Measurements from ENCODE around the gene CCNF. TPM values are rescaled to one million over a fixed set of nuclear protein-coding genes. Genes with fewer than 3 reads are reported as not detected.
"Not testable (repeated sequence)": the region's sequence is repeated elsewhere in the genome, so short reads cannot be mapped to it uniquely, and the experiment has no call there.

Gene CCNF
- total and polyA plus RNA-seq, 4 donors, result 0.88 to 46.3 (median 1.8) TPM

- Histone ChIP-seq H3K9ac (ENCODE audit: low read depth in 1 of 2, low read length in 2 of 2) (no peak overlapping the region), H3K27ac (ENCODE audit: low read depth in 1 of 2, low read length in 2 of 2) (no peak overlapping the region), H3K9me3 (ENCODE audit: control insufficient read depth in 4 of 4, low read length in 3 of 4) (no peaks in the 10 kb centered on the region), H3K36me3 (ENCODE audit: control insufficient read depth in 4 of 4, insufficient read depth in 3 of 4, low read depth in 1 of 4, low read length in 3 of 4) (no peaks in the 10 kb centered on the region), H3K27me3 (ENCODE audit: control insufficient read depth in 4 of 4, insufficient read depth in 4 of 4, low read length in 3 of 4) (no peaks in the 10 kb centered on the region), H3K4me1 (ENCODE audit: control insufficient read depth in 4 of 4, insufficient read depth in 4 of 4, low read length in 3 of 4) (peaks cover 17 to 56% (median 37%) of the 10 kb centered on the region in 4 donors), H3K4me3 (ENCODE audit: low read depth in 1 of 3, low read length in 3 of 3) (no peak overlapping the region)
- no peak for TF ChIP-seq CTCF (IDR thresholded peaks at IDR 0.05; ENCODE audit: low read depth, low read length, missing input control)
- no peak for TF ChIP-seq FOXA2 (IDR thresholded peaks at IDR 0.05)
- no peak for TF ChIP-seq HNF4G (IDR thresholded peaks at IDR 0.05)
- no peak for TF ChIP-seq NR2F2 (IDR thresholded peaks at IDR 0.05)
- TF ChIP-seq SP1 (IDR thresholded peaks at IDR 0.05), result no peak
- no peak for TF ChIP-seq FOXA1 (IDR thresholded peaks at IDR 0.05)
- no peak for TF ChIP-seq MAX (IDR thresholded peaks at IDR 0.05)
- no peak for TF ChIP-seq RAD21 (IDR thresholded peaks at IDR 0.05)
- TF ChIP-seq GABPA (IDR thresholded peaks at IDR 0.05 in 1 of 2, conservative IDR thresholded peaks at IDR 0.05 in 1 of 2), result no peak
- no peak for TF ChIP-seq ATF3 (IDR thresholded peaks at IDR 0.05)
- no peak for TF ChIP-seq ZBTB33 (IDR thresholded peaks at IDR 0.05)
- TF ChIP-seq RXRA (IDR thresholded peaks at IDR 0.05), result no peak
- TF ChIP-seq YY1 (IDR thresholded peaks at IDR 0.05), result no peak
- no peak for TF ChIP-seq HNF4A (conservative IDR thresholded peaks at IDR 0.05)
- TF ChIP-seq JUND (IDR thresholded peaks at IDR 0.05), result no peak
- no peak for TF ChIP-seq REST (IDR thresholded peaks at IDR 0.05)
- WGBS, result 66% methylated on average over 8 of the region's 8 CpGs
- DNase-seq (ENCODE audit: low spot score), result no peak
These were observed 49.0 kb downstream of the CCNF start for GRCh38 chr16:2478279-2478678.

GRCh38 chr16:2479996-2480395 lies 50.7 kb downstream of the CCNF start:
- H3K27ac ChIP-seq (ENCODE audit: low read depth in 1 of 2, low read length in 2 of 2); H3K36me3 ChIP-seq (ENCODE audit: control insufficient read depth in 4 of 4, insufficient read depth in 3 of 4, low read depth in 1 of 4, low read length in 3 of 4); H3K9ac ChIP-seq (ENCODE audit: low read depth in 1 of 2, low read length in 2 of 2); H3K4me3 ChIP-seq (ENCODE audit: low read depth in 1 of 3, low read length in 3 of 3); DNase-seq (ENCODE audit: low spot score); H3K9me3 ChIP-seq (ENCODE audit: control insufficient read depth in 4 of 4, low read length in 3 of 4); H3K27me3 ChIP-seq (ENCODE audit: control insufficient read depth in 4 of 4, insufficient read depth in 4 of 4, low read length in 3 of 4): not testable (repeated sequence)
- H3K4me1 ChIP-seq (ENCODE audit: control insufficient read depth in 4 of 4, insufficient read depth in 4 of 4, low read length in 3 of 4), result peaks cover 16 to 60% (median 43%) of the 10 kb centered on the region in 4 donors
- 98% methylated on average over 10 of the region's 10 CpGs for WGBS
